Hepatocyte (in vitro differentiated cells): ENCODE data around the gene EXOC1.

Source experiments
- CTCF ChIP-seq: fragments of 200-600 bp; sonication (generic); IDR thresholded peaks from 2 replicates; pipeline ENCODE4 v1.5.1; 2016; ENCODE audit warnings: antibody characterized with exemption, mild to moderate bottlenecking; ENCODE audit not compliant: poor library complexity
- EZH2phosphoT487 ChIP-seq: fragments of 200-600 bp; sonication (generic); IDR thresholded peaks from one replicate; pipeline ENCODE4 v1.6.1; 2018; ENCODE audit warnings: antibody characterized with exemption, mild to moderate bottlenecking, low read depth, moderate library complexity; ENCODE audit not compliant: unreplicated experiment, severe bottlenecking

- no peak for TF ChIP-seq CTCF
- no peak for TF ChIP-seq EZH2phosphoT487
Measured at GRCh38 chr4:55854129-55854528, 681 bp downstream of the EXOC1 start.
